GM12874 (cell line): ENCODE results near the gene SLC38A3.

ENCODE experiments used
- CTCF ChIP-seq: IDR thresholded peaks from 2 replicates; pipeline ENCODE4 v1.5.1; 2011; ENCODE audit warnings: low read depth, mild to moderate bottlenecking, control low read depth, low read length, moderate library complexity; ENCODE audit not compliant: insufficient read depth

Gene SLC38A3

GRCh38 chr3:50230794-50231125, 25.7 kb downstream of the SLC38A3 start:
- no peak for TF ChIP-seq CTCF

GRCh38 chr3:50231581-50231980, 26.5 kb downstream of the SLC38A3 start:
- no peak for TF ChIP-seq CTCF

GRCh38 chr3:50232303-50232702, 27.2 kb downstream of the SLC38A3 start:
- TF ChIP-seq CTCF = no peak

- TF ChIP-seq CTCF = no peak
Observed at GRCh38 chr3:50233176-50233575, 28.1 kb downstream of the SLC38A3 start.

GRCh38 chr3:50235716-50236483, 30.8 kb downstream of the SLC38A3 start, which contains the start of gene GNAI2:
TSS of gene GNAI2 (plus strand) at chr3:50236204. CDS start at chr3:50236336, 132 bp downstream.
- TF ChIP-seq CTCF = no peak

GRCh38 chr3:50236484-50237132, 31.5 kb downstream of the SLC38A3 start:
- no peak for TF ChIP-seq CTCF

- TF ChIP-seq CTCF = no peak
Observed at GRCh38 chr3:50237133-50237651, 32.1 kb downstream of the SLC38A3 start.
